Measurements from ENCODE around the gene DMRT2.

Gene DMRT2

DNA sequence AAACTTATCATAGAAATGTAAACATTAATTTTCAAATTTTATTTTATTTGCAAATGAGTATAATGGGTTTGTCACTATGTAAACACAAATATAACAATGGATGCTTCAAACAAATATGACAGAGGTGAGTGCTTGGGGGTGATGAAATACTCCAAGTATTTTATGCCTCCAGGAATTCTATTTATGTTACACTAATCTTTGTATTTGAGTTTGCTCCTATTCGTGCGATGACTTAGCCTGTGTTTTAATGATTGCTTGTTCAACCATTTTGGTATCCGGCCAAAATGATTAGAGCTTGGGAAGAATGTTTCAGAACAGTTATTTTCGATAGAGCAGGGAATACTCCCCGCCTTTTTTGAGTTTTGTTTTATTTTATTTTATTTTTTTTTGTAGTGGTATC is 5.0 kb downstream of the DMRT2 start:
- peak; percentile 23 for DNase-seq (ENCODE audit: low spot score)
- no peak overlapping the region for H3K27ac ChIP-seq
- CTCF ChIA-PET, result interaction anchor here (0.6 kb wide), 1 partner anchor 107 kb away, joined by 3 read pairs; no protein-coding TSS in a partner anchor
- no peak for TF ChIP-seq CTCF (conservative IDR thresholded peaks at IDR 0.05; ENCODE audit: low read depth)
- POLR2A ChIA-PET (ENCODE audit: low non-redundant PET), result no interaction called here

- DNase-seq (ENCODE audit: low spot score), result no peak
Observed at GRCh38 chr9:1057910-1058309, 7.8 kb downstream of the DMRT2 start.

DNA sequence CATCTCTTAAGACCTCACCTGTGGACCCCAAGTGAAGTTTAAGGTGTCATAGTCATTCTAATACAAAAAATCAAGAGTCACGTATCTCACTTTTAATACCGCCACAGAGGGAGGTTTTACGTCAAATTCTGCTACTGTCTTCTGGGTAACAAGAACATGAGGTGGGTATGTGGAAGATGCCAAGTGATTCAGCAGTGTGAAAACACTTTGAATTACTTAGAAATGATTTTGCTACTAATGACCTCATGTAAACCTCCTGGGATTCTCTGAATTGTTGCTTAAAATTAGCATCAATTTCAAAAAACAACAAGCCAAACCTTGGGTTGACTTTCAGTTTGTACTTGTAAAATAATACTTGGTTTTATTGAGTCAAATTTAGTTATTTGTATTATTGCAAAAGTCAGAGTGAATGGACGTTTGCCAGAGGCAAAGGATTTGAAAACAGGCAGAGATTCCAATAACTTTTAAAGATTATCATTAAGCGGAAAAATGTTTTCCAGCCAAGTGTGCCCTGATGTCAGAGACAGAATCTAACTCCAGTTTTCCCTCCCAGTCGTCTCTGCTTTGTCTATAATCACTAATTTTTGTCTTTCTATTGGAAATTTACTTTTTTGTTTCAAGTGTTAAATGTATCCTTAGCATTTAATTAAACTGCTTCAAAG is 8.8 kb downstream of the DMRT2 start:
- POLR2A ChIA-PET (ENCODE audit: low non-redundant PET), result no interaction called here

More at GRCh38 chr9:1057910-1058309, 7.8 kb downstream of the DMRT2 start:
- TF ChIP-seq CTCF (conservative IDR thresholded peaks at IDR 0.05; ENCODE audit: low read depth), result no peak
- CTCF ChIA-PET, result no interaction called here
- POLR2A ChIA-PET (ENCODE audit: low non-redundant PET), result no interaction called here
- H3K27ac ChIP-seq, result no peak overlapping the region

GRCh38 chr9:1065130-1065529 is 15.0 kb downstream of the DMRT2 start:
- no peak overlapping the region for H3K27ac ChIP-seq
- no peak for DNase-seq (ENCODE audit: low spot score)
- ChIA-PET POLR2A (ENCODE audit: low non-redundant PET) (no interaction called here), CTCF (no interaction called here)
- no peak for TF ChIP-seq CTCF (conservative IDR thresholded peaks at IDR 0.05; ENCODE audit: low read depth)

More for the DNA sequence above, 8.8 kb downstream of the DMRT2 start:
- CTCF ChIA-PET, result no interaction called here
- DNase-seq (ENCODE audit: low spot score), result no peak
- TF ChIP-seq CTCF (conservative IDR thresholded peaks at IDR 0.05; ENCODE audit: low read depth), result no peak
- H3K27ac ChIP-seq, result no peak overlapping the region

DNA sequence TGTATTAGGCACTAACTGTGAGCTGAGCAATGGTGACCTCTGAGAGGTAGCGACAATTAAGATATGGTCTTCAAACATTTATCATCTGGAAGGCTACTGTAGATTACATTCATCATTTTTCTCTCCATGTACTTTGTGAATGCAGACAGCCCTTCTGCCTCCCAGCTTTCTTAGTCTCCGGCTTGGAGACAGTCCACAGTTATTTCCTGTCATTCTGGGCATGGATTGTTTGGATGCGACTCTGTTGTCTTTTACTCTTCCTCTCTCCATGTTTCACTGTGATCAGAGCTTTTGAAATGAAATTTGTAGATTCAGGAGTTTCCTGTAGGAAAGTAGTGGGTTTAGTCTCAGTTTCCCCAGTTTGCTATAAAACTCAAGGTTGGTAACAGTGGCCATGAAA is 20.5 kb downstream of the DMRT2 start:
- H3K27ac ChIP-seq, result no peak overlapping the region
- DNase-seq (ENCODE audit: low spot score), result no peak
- no peak for TF ChIP-seq CTCF (conservative IDR thresholded peaks at IDR 0.05; ENCODE audit: low read depth)
- ChIA-PET CTCF (no interaction called here), POLR2A (ENCODE audit: low non-redundant PET) (no interaction called here)

- DNase-seq (ENCODE audit: low spot score), result no peak
- no peak for TF ChIP-seq CTCF (conservative IDR thresholded peaks at IDR 0.05; ENCODE audit: low read depth)
- H3K27ac ChIP-seq, result no peak overlapping the region
- POLR2A ChIA-PET (ENCODE audit: low non-redundant PET), result no interaction called here
- CTCF ChIA-PET, result no interaction called here
Observed at GRCh38 chr9:1071730-1072129, 21.6 kb downstream of the DMRT2 start.

All from RWPE1 (cell line).